A549 (cell line): ENCODE data around the gene PTP4A2.

Experiments used
- CTCF ChIP-seq: fragments of >200 bp; sonication (Bioruptor Twin); formaldehyde crosslinking; IDR thresholded peaks from 3 replicates; pipeline ENCODE4 v1.5.1; 2016
- EP300 ChIP-seq, 2 experiments: fragments of >200 bp; sonication (Bioruptor Twin); formaldehyde crosslinking; IDR thresholded peaks; 2 replicates in 1 of 2; 3 replicates in 1 of 2; pipeline ENCODE4 v1.6.1; 2016 to 2017
- JUN ChIP-seq, 2 experiments: fragments of >200 bp; sonication (Bioruptor Twin); formaldehyde crosslinking; IDR thresholded peaks; 2 replicates in 1 of 2; 3 replicates in 1 of 2; pipeline ENCODE4 v1.6.1; 2016 to 2017
- POLR2A ChIP-seq: IDR thresholded peaks from 2 replicates; pipeline ENCODE4 v1.6.1; 2012; ENCODE audit warnings: mild to moderate bottlenecking, low read length
- RARB ChIP-seq: fragments of 250-450 bp; sonication (Bioruptor Pico); IDR thresholded peaks from 2 replicates; pipeline ENCODE4 v1.8.0; 2021; ENCODE audit warnings: mild to moderate bottlenecking, moderate library complexity
- SMC3 ChIP-seq: fragments of >200 bp; sonication (Bioruptor Twin); formaldehyde crosslinking; IDR thresholded peaks from 3 replicates; pipeline ENCODE4 v1.6.1; 2018; ENCODE audit warnings: inconsistent platforms

- TF ChIP-seq SMC3 (no peak), EP300 (IDR thresholded peaks at IDR 0.05) (no peak), CTCF (no peak), POLR2A (no peak), JUN (IDR thresholded peaks at IDR 0.05) (no peak), RARB (CRISPR knock-in tag) (no peak)
These were observed 11.7 kb upstream of the PTP4A2 start for GRCh38 chr1:31949862-31950261.
